Activated CD4-positive, alpha-beta T cell treated with anti-CD3 and anti-CD28 coated beads, Interleukin-2, amount 10 ng/mL, durations not matched to agents 7 days and 5 days (primary cell): ENCODE measurements around the gene NCOA1. TPM values are rescaled to one million over a fixed set of nuclear protein-coding genes. Genes with fewer than 3 reads are reported as not detected.
"Not testable (repeated sequence)": the region's sequence is repeated elsewhere in the genome, so short reads cannot be mapped to it uniquely, and the experiment has no call there.

Experiments
- CTCF ChIA-PET: fragments of 350-600 bp; sonication (Branson Sonifier 250); formaldehyde crosslinking; loops from one replicate; lab custom pipeline; 2021; ENCODE audit warnings: antibody characterized with exemption; lab: Charles Lee
- POLR2A ChIA-PET: fragments of 350-600 bp; sonication (Branson Sonifier 250); formaldehyde crosslinking; loops from one replicate; lab custom pipeline; 2021; ENCODE audit warnings: antibody characterized with exemption; lab: Charles Lee
- DNase-seq: peaks from one replicate; pipeline ENCODE4 v3.0.0-alpha.2; 2020
- H3K27ac Mint-ChIP-seq: one replicate; pipeline ENCODE4 v1.8.0; 2021; ENCODE audit warnings: mild to moderate bottlenecking, moderate library complexity, mixed read lengths
- H3K27me3 Mint-ChIP-seq: one replicate; pipeline ENCODE4 v1.8.0; 2021; ENCODE audit warnings: mixed read lengths
- H3K36me3 Mint-ChIP-seq: one replicate; pipeline ENCODE4 v1.8.0; 2021; ENCODE audit warnings: low read depth, mixed read lengths
- H3K4me1 Mint-ChIP-seq: one replicate; pipeline ENCODE4 v1.8.0; 2021; ENCODE audit warnings: mixed read lengths
- H3K4me3 Mint-ChIP-seq: one replicate; pipeline ENCODE4 v1.8.0; 2021; ENCODE audit warnings: mild to moderate bottlenecking, moderate library complexity, mixed read lengths
- H3K9me3 Mint-ChIP-seq: one replicate; pipeline ENCODE4 v1.8.0; 2021; ENCODE audit warnings: mixed read lengths
- total RNA-seq, 2 experiments: library from RNA; stranded (reverse); gene quantifications; one replicate each; pipeline ENCODE4 v1.2.3, GENCODE V29; 2021

NCOA1 gene
- total RNA-seq, 2 experiments from 2014 or later: 18.4 to 22.8 TPM

DNA sequence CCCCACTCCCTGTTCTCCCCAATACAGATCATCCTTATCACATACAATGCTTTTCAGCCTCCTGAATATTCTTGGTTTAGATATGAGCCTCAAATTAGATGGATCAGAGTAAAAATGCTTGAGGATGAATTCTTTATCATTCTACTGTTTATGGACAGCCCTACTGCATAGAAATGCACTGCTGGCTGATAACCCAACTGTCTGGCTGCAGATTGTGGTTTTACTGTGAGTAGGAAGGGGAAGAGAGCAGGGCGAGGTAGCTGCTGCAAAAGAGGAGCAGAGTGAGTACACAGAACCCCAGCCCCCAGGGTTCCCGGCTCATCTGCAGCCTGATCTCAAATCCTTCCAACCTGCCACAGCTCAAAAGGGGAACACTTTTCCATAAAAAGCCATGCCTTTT, 29.4 kb upstream of the NCOA1 start:
- no peak overlapping the region for H3K4me3 Mint-ChIP-seq
- CTCF ChIA-PET: no interaction called here
- DNase-seq: no peak
- H3K9me3 Mint-ChIP-seq: no peaks in the 10 kb centered on the region
- peaks cover 6% of the 10 kb centered on the region for H3K4me1 Mint-ChIP-seq
- H3K36me3 Mint-ChIP-seq: no peaks in the 10 kb centered on the region
- peaks cover 3% of the 10 kb centered on the region for H3K27me3 Mint-ChIP-seq
- no peak overlapping the region for H3K27ac Mint-ChIP-seq
- POLR2A ChIA-PET: no interaction called here

DNA sequence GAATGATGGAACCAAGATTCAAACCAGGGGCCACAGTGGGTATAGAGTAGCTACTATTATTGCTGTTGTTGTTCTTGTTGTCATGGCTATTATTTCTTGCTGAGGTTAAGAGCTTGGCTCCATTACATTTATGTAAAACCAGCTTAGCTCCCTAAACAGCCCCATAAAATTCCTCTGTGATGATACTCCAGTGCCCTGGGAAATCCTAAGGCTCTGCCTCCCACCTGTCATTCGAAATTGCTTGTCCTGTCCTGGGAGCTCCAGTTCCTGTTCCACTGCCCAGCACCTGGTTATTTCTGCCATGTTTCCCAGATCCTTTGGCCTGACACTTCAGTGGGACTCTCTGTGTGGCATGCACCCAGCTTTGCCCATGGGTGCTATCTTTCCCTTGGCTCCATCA, 27.8 kb upstream of the NCOA1 start:
- CTCF ChIA-PET: interaction anchor here (0.7 to 0.9 kb wide), 2 partner anchors 707 to 1131 kb away, joined by 3 read pairs; no protein-coding TSS in a partner anchor
- DNase-seq: no peak

DNA sequence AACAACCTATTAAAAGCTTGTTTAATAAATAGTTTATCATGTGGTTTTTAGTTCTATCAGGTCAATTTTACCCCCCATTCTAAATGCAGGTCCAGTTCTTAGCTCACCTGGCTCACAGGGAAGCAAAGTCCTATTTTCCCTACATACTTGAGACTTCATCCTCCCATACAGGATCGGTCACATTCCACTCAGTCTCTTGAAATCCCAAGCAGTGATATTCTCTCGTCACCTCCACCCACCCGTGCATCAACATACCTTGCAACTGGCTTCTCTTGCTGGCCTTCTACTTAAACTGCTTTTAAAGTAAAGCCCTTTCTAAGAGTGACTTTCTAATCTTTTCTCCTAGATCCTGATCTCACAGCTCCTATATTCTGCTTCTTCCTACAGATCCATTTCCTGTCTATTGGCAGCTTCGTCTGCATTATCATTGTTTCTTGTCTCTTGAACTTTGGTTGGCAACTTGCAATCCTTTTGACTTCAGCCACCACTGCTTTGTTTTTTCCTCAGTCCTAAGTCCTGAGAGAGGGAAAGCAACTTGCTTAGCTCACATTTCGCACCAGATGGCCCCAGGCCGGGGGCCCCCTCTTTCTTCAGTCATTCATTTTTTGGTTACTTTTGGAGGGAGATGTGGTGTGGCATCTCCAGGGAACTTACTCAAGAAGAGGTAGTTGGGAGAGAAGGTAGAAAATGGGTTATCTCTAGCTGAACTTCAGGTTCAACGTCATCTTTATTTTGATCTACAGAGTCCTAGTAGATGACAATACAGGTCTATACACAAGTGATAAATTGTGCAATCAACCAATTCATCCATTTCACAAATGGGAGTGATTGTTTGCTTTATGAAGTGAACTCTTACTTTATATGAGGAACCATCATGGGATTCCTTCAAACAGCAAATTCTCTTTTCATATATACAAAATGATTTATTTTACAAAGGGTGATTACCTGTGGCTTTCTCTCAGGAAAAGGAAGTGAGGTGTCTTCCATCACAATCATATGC, 23.9 kb upstream of the NCOA1 start:
- Mint-ChIP-seq H3K27me3 (peaks cover 2% of the 10 kb centered on the region), H3K4me1 (no peaks in the 10 kb centered on the region), H3K27ac (no peak overlapping the region), H3K36me3 (no peaks in the 10 kb centered on the region), H3K4me3 (no peak overlapping the region), H3K9me3 (no peaks in the 10 kb centered on the region)
- CTCF ChIA-PET: no interaction called here
- POLR2A ChIA-PET: interaction anchor here (0.6 kb wide), 1 partner anchor 459 kb away, joined by 3 read pairs; no protein-coding TSS in a partner anchor
- DNase-seq: no peak

More for the DNA sequence above, 27.8 kb upstream of the NCOA1 start:
- Mint-ChIP-seq H3K4me3 (no peak overlapping the region), H3K27me3 (no peaks in the 10 kb centered on the region), H3K9me3 (no peaks in the 10 kb centered on the region), H3K27ac (no peak overlapping the region), H3K36me3 (no peaks in the 10 kb centered on the region), H3K4me1 (peaks cover 6% of the 10 kb centered on the region)
- POLR2A ChIA-PET: interaction anchor here (0.6 kb wide), 1 partner anchor 20 kb away, joined by 3 read pairs; no protein-coding TSS in a partner anchor

DNA sequence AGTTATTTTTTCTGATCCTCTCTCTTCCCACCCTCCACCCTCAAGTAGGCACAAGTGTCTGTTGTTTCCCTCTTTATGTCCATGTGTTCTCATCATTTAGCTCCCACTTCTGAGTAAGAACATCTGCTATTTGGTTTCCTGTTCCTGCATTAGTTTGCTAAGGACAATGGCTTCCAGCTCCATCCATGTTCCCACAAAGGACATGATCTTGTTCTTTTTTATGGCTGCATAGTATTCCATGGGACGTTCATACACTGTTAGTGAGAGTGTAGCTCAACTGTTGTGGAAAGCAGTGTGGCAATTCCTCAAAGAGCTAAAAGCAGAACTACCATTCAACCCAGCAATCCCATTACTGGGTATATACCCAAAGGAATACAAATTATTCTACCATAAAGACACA, 22.6 kb upstream of the NCOA1 start:
- H3K36me3 Mint-ChIP-seq, H3K9me3 Mint-ChIP-seq, POLR2A ChIA-PET, H3K27me3 Mint-ChIP-seq, H3K4me1 Mint-ChIP-seq, DNase-seq, H3K4me3 Mint-ChIP-seq, H3K27ac Mint-ChIP-seq: not testable (repeated sequence)
- CTCF ChIA-PET: interaction anchor here (1.0 kb wide), 1 partner anchor 329 kb away, joined by 3 read pairs; no protein-coding TSS in a partner anchor

DNA sequence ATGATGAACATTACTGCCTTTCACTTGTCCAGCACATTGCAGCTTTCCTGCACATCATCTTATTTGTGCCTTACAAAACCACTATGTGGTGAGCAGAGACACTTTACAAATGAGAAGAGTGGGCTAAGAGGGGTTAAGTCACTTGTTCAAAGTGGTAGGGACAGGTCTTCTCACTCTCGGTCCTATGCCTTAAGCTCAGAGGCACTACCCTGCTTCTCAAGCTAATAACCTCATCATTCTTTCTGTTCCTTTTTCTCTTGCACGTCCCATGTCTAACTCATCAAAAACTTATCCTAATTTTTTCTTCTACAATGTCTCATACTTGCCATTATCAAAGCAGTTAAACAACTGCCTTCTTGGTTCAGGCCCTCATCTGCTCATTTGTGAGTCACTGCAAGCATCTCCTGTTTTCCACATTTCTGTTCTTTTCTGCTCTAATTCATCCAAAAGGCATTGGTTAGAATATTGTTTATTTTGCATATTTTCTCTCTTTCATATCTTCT, 21.9 kb upstream of the NCOA1 start:
- Mint-ChIP-seq H3K27ac (no peak overlapping the region), H3K36me3 (no peaks in the 10 kb centered on the region), H3K4me1 (no peaks in the 10 kb centered on the region), H3K27me3 (peaks cover 2% of the 10 kb centered on the region), H3K4me3 (no peak overlapping the region), H3K9me3 (no peaks in the 10 kb centered on the region)
- DNase-seq: no peak
- CTCF ChIA-PET: interaction anchor here (1.0 to 1.6 kb wide), 3 partner anchors 18 to 328 kb away, joined by 3 read pairs; no protein-coding TSS in a partner anchor
- POLR2A ChIA-PET: no interaction called here

DNA sequence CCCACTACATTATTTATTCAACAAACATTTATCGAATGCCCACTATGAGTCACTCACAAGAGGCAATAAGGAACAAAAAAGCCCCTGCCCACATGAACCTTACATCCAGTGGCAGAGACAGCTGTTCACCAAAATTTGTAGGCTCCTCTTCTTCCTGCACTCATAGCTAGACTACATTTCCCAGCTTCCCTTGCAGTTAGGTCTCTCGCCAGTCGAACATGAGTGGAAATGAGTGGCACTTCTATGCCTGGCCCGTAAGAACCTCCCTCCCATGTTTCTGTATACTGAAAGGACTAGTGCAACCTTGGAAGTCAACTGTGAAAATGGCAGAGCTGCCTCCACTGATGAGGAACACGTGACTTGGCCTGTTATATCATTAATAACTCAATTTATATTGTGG, 19.4 kb upstream of the NCOA1 start:
- no peaks in the 10 kb centered on the region for H3K36me3 Mint-ChIP-seq
- H3K4me1 Mint-ChIP-seq: no peaks in the 10 kb centered on the region
- no peak overlapping the region for H3K4me3 Mint-ChIP-seq
- peaks cover 2% of the 10 kb centered on the region for H3K27me3 Mint-ChIP-seq
- CTCF ChIA-PET: interaction anchor here (0.6 to 1.9 kb wide), 4 partner anchors 10 to 515 kb away, joined by 3 to 5 read pairs (median 3); no protein-coding TSS in a partner anchor
- peak; percentile 23 for DNase-seq
- no peak overlapping the region for H3K27ac Mint-ChIP-seq
- no peaks in the 10 kb centered on the region for H3K9me3 Mint-ChIP-seq
- POLR2A ChIA-PET: no interaction called here

DNA sequence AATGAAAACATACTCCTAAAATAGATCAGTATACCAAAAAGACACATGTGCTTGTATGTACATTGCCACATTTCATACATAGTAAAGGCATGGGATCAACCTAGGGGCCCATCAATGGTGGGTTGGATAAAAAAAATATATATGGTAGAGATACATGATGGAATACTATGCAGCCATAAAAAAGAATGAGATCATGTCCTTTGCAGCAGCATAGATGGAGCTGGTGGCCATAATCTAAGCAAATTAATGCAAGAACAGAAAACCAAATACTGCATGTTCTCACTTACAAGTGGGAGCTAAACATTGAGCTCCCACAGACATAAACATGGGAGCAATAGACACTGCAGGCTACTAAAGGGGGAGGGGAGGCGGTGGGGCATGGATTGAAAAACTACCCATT, 18.6 kb upstream of the NCOA1 start:
- ChIA-PET CTCF (interaction anchor here (1.3 to 1.9 kb wide), 2 partner anchors 9 to 12 kb away, joined by 3 to 5 read pairs; no protein-coding TSS in a partner anchor), POLR2A (no interaction called here)
- H3K27ac Mint-ChIP-seq: no peak overlapping the region
- H3K4me3 Mint-ChIP-seq: no peak overlapping the region
- H3K9me3 Mint-ChIP-seq: no peaks in the 10 kb centered on the region
- no peak for DNase-seq
- no peaks in the 10 kb centered on the region for H3K4me1 Mint-ChIP-seq
- peaks cover 2% of the 10 kb centered on the region for H3K27me3 Mint-ChIP-seq
- no peaks in the 10 kb centered on the region for H3K36me3 Mint-ChIP-seq

DNA sequence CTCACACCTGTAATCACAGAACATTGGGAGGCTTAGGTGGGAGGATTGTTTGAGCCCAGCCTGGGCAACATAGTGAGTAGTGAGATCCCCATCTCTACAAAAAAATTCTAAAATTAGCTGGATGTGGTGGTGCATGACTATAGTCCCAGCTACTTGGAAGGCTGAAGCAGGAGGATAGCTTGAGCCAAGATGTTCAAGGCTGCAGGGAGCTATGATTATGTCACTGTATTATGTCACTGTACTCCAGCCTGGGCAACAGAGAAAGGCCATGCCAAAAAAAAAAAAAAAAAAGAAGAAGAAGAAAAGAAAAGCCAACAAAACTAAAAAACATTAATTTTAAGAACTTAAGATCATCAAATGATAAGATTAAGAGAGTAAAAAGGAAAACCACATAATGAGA, 17.4 kb upstream of the NCOA1 start:
- no peak overlapping the region for H3K4me3 Mint-ChIP-seq
- no peaks in the 10 kb centered on the region for H3K4me1 Mint-ChIP-seq
- no peaks in the 10 kb centered on the region for H3K36me3 Mint-ChIP-seq
- no peaks in the 10 kb centered on the region for H3K9me3 Mint-ChIP-seq
- peaks cover 2% of the 10 kb centered on the region for H3K27me3 Mint-ChIP-seq
- POLR2A ChIA-PET: no interaction called here
- CTCF ChIA-PET: interaction anchor here (1.3 kb wide), 1 partner anchor 170 kb away, joined by 3 read pairs; no protein-coding TSS in a partner anchor
- DNase-seq: no peak
- H3K27ac Mint-ChIP-seq: no peak overlapping the region

DNA sequence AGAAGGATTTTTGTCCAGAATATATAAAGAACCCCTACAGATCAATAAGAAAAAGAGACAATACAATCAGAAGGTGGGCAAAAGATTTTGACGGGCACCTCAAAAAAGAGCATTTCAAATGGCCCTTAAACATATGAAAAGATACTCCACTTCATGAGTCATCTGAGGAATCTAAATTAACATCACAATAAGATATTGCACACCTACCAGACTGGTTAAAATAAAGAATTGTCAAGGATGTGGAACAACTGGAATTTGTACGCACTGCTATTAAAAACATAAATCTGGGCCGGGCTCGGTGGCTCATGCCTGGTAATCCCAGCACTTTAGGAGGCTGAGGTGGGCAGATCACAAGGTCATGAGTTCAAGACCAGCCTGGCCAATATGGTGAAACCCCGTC, 17.0 kb upstream of the NCOA1 start:
- DNase-seq: no peak
- Mint-ChIP-seq H3K4me1 (no peaks in the 10 kb centered on the region), H3K9me3 (no peaks in the 10 kb centered on the region), H3K36me3 (no peaks in the 10 kb centered on the region), H3K4me3 (no peak overlapping the region), H3K27me3 (no peaks in the 10 kb centered on the region), H3K27ac (no peak overlapping the region)
- ChIA-PET CTCF (interaction anchor here (1.3 kb wide), 1 partner anchor 169 kb away, joined by 3 read pairs; no protein-coding TSS in a partner anchor), POLR2A (no interaction called here)

DNA sequence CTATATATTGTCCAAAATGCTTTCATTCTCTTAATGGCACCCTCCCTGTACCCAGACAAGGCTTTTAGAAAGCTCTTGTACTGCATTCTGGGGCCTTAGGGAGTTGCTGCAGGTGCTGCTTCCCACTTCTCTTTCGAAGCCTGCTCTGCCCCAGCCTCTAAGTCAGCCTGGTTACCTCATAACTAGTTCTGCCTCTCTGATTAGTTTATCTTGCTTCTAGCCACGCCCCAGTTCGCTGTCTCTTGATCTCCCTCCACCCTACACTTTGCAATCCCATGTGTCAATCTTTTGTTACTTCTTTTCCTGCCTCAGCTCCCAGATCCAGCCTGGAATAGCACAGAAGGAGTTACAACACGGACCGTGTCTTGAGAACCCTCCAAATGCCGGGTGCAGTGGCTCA, 13.8 kb upstream of the NCOA1 start:
- Mint-ChIP-seq H3K4me3 (no peak overlapping the region), H3K36me3 (no peaks in the 10 kb centered on the region), H3K27ac (no peak overlapping the region), H3K27me3 (no peaks in the 10 kb centered on the region), H3K4me1 (no peaks in the 10 kb centered on the region), H3K9me3 (peaks cover 6% of the 10 kb centered on the region)
- ChIA-PET POLR2A (no interaction called here), CTCF (interaction anchor here (0.5 to 0.6 kb wide), 2 partner anchors 133 to 305 kb away, joined by 3 read pairs; no protein-coding TSS in a partner anchor)
- DNase-seq: no peak

DNA sequence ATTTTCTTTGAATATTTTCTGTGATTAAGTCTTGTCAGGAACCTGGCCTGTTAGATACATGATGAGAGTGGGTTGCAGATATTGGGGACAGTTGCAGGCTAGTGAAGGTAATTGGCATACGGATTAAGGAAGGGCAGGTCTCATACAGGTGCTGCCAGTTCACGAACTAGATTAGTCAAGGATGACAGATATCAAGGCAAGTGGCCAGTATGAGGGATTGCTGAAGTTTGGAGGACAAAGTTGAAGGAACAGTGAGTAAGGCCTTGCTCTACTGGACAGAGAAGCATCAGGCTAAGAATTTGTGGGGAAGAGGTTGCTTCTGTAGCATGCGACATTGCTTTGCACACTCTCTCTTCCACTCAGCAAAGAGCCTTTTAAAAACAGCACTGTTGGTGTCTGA, 12.8 kb upstream of the NCOA1 start:
- H3K27ac Mint-ChIP-seq: no peak overlapping the region
- ChIA-PET CTCF (no interaction called here), POLR2A (no interaction called here)
- no peaks in the 10 kb centered on the region for H3K4me1 Mint-ChIP-seq
- H3K4me3 Mint-ChIP-seq: no peak overlapping the region
- H3K27me3 Mint-ChIP-seq: no peaks in the 10 kb centered on the region
- H3K36me3 Mint-ChIP-seq: no peaks in the 10 kb centered on the region
- H3K9me3 Mint-ChIP-seq: peaks cover 6% of the 10 kb centered on the region
- no peak for DNase-seq

DNA sequence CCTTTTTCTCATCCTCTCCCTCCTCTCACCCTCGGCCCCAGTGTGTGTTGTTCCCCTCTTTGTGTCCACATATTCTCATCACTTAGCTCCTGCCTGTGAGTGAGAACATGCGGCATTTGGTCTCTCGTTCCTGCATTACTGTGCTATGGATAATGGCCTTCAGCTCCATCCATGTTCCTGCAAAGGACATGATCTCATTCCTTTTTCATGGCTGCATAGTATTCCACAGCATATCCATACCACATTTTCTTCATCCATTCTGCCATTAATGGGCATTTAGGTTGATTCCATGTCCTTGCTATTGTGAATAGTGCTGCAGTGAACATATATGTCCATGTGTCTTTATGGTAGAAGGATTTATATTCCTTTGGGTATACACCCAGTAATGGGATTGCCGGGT, 10.8 kb upstream of the NCOA1 start:
- H3K9me3 Mint-ChIP-seq: peaks cover 9% of the 10 kb centered on the region
- ChIA-PET POLR2A (no interaction called here), CTCF (no interaction called here)
- no peak overlapping the region for H3K4me3 Mint-ChIP-seq
- no peaks in the 10 kb centered on the region for H3K36me3 Mint-ChIP-seq
- no peak overlapping the region for H3K27ac Mint-ChIP-seq
- DNase-seq: no peak
- no peaks in the 10 kb centered on the region for H3K27me3 Mint-ChIP-seq
- no peaks in the 10 kb centered on the region for H3K4me1 Mint-ChIP-seq
